SK-N-SH (cell line): ENCODE measurements around the gene ARMC6. TPM values are rescaled to one million over a fixed set of nuclear protein-coding genes. Genes with fewer than 3 reads are reported as not detected.

Experiments used
- CTCF ChIA-PET: fragments of 300-600, 350-600 bp; formaldehyde crosslinking; extraction: SDS; loops from one replicate; lab custom pipeline; 2021; lab: Yijun Ruan, JAX
- POLR2A ChIA-PET: fragments of 350-600 bp; sonication (Branson Sonifier 250); formaldehyde crosslinking; extraction: SDS; loops from one replicate; lab custom pipeline; 2020; ENCODE audit warnings: antibody characterized with exemption, inconsistent platforms; lab: Yijun Ruan, JAX
- DNase-seq: peaks from one replicate; pipeline ENCODE4 v3.0.0; 2012
- H2AFZ ChIP-seq: fragments of 200-600 bp; sonication (generic); 2 replicates; pipeline ENCODE4 v1.8.1; 2016; ENCODE audit warnings: antibody characterized with exemption, mild to moderate bottlenecking, low read depth
- H3F3A ChIP-seq: fragments of 200-600 bp; sonication (generic); replicated peaks from 2 replicates; pipeline ENCODE3; 2016; ENCODE audit warnings: antibody characterized with exemption, mild to moderate bottlenecking; ENCODE audit not compliant: insufficient read depth
- H3K27ac ChIP-seq, 2 experiments: fragments of 200-500 bp in 1 of 2; fragments of 200-600 bp in 1 of 2; sonication (Bioruptor generic) in 1 of 2; sonication (generic), shearing (Covaris generic) in 1 of 2; 2 replicates each; pipeline versions ENCODE4 v1.5.1 to v1.6.1; 2014 to 2016; ENCODE audit warnings: low read depth in 2 of 2, inconsistent platforms in 1 of 2, low read length in 1 of 2, mild to moderate bottlenecking in 1 of 2, mixed read lengths in 1 of 2
- H3K27me3 ChIP-seq: fragments of 200-600 bp; sonication (generic), shearing (Covaris generic); 2 replicates; pipeline ENCODE4 v1.6.1; 2016; ENCODE audit warnings: mixed run types; ENCODE audit not compliant: insufficient read depth
- H3K36me3 ChIP-seq, 2 experiments: fragments of 200-500 bp in 1 of 2; fragments of 200-600 bp in 1 of 2; sonication (Bioruptor generic) in 1 of 2; sonication (generic) in 1 of 2; replicated peaks in 1 of 2; 2 replicates each; pipeline versions ENCODE3 to v1.5.1; 2014 to 2016; ENCODE audit warnings: low read length in 1 of 2, mild to moderate bottlenecking in 1 of 2; ENCODE audit not compliant: insufficient read depth in 2 of 2, control insufficient read depth in 1 of 2
- H3K4me1 ChIP-seq, 2 experiments: fragments of 200-500 bp in 1 of 2; fragments of 200-600 bp in 1 of 2; sonication (Bioruptor generic) in 1 of 2; sonication (generic), shearing (Covaris generic) in 1 of 2; 2 replicates each; pipeline versions ENCODE4 v1.5.1 to v1.6.1; 2014 to 2016; ENCODE audit warnings: low read depth in 1 of 2, low read length in 1 of 2, mixed run types in 1 of 2; ENCODE audit not compliant: insufficient read depth in 2 of 2, control insufficient read depth in 1 of 2
- H3K4me2 ChIP-seq: fragments of 200-600 bp; sonication (generic), shearing (Covaris generic); 2 replicates; pipeline ENCODE4 v1.6.1; 2017; ENCODE audit warnings: mixed run types
- H3K4me3 ChIP-seq, 2 experiments: fragments of 200-500 bp in 1 of 2; fragments of 200-600 bp in 1 of 2; sonication (Bioruptor generic) in 1 of 2; sonication (generic), shearing (Covaris generic) in 1 of 2; 2 replicates each; pipeline versions ENCODE4 v1.5.1 to v1.8.1; 2014 to 2016; ENCODE audit warnings: low read depth in 2 of 2, inconsistent platforms in 1 of 2, low read length in 1 of 2, mild to moderate bottlenecking in 1 of 2, mixed read lengths in 1 of 2, moderate library complexity in 1 of 2
- H3K79me2 ChIP-seq: fragments of 200-600 bp; sonication (generic); 2 replicates; pipeline ENCODE4 v1.8.1; 2017; ENCODE audit warnings: mild to moderate bottlenecking; ENCODE audit not compliant: insufficient read depth
- H3K9ac ChIP-seq: fragments of 200-600 bp; sonication (generic); 2 replicates; pipeline ENCODE4 v1.6.1; 2017; ENCODE audit warnings: mixed run types
- H3K9me2 ChIP-seq: fragments of 200-600 bp; sonication (generic); 2 replicates; pipeline ENCODE4 v1.6.1; 2017; ENCODE audit warnings: mixed run types
- H3K9me3 ChIP-seq: fragments of 200-600 bp; sonication (generic); 2 replicates; pipeline ENCODE4 v1.6.1; 2017; ENCODE audit warnings: mixed run types, mild to moderate bottlenecking, moderate library complexity
- H4K20me1 ChIP-seq: fragments of 200-600 bp; sonication (generic); 2 replicates; pipeline ENCODE4 v1.6.1; 2017; ENCODE audit warnings: mild to moderate bottlenecking, mixed run types; ENCODE audit not compliant: insufficient read depth
- ELF1 ChIP-seq: IDR thresholded peaks from 2 replicates; pipeline ENCODE4 v1.4.0; 2012
- EZH2phosphoT487 ChIP-seq: fragments of 200-600 bp; sonication (generic); IDR thresholded peaks from 2 replicates; pipeline ENCODE4 v1.6.1; 2017; ENCODE audit warnings: low read depth, mixed run types, mild to moderate bottlenecking, antibody characterized with exemption, moderate library complexity, borderline replicate concordance
- FOXJ3 ChIP-seq: sonication (generic); formaldehyde crosslinking; IDR thresholded peaks from 2 replicates; pipeline ENCODE4 v1.5.1; 2020; ENCODE audit warnings: mild to moderate bottlenecking, missing genetic modification reagents
- FOXM1 ChIP-seq: IDR thresholded peaks from 2 replicates; pipeline ENCODE4 v1.4.0; 2012; ENCODE audit warnings: low read depth, mild to moderate bottlenecking
- GABPA ChIP-seq: IDR thresholded peaks from 2 replicates; pipeline ENCODE4 v1.4.0; 2012; ENCODE audit warnings: low read depth, mild to moderate bottlenecking
- MEF2A ChIP-seq: IDR thresholded peaks from 2 replicates; pipeline ENCODE4 v1.4.0; 2012; ENCODE audit warnings: low read depth, borderline replicate concordance
- POLR2AphosphoS5 ChIP-seq: IDR thresholded peaks from 2 replicates; pipeline ENCODE4 v1.6.1; 2012; ENCODE audit warnings: low read depth, low read length
- RAD21 ChIP-seq: IDR thresholded peaks from 2 replicates; pipeline ENCODE4 v1.6.1; 2012; ENCODE audit warnings: mild to moderate bottlenecking, low read length
- RCOR1 ChIP-seq: fragments of 150-350 bp; IDR thresholded peaks from 2 replicates; pipeline ENCODE4 v1.6.1; 2017; ENCODE audit warnings: antibody characterized with exemption, low read length
- RFX5 ChIP-seq: IDR thresholded peaks from 2 replicates; pipeline ENCODE4 v1.6.1; 2012; ENCODE audit warnings: mild to moderate bottlenecking, improper control_type of control experiment, low read length
- SIN3A ChIP-seq: IDR thresholded peaks from 2 replicates; pipeline ENCODE4 v1.6.1; 2012; ENCODE audit warnings: low read depth, mild to moderate bottlenecking, low read length, moderate library complexity, borderline replicate concordance
- SMC3 ChIP-seq: IDR thresholded peaks from 2 replicates; pipeline ENCODE4 v1.6.1; 2012; ENCODE audit warnings: low read depth, low read length, improper control_type of control experiment
- TAF1 ChIP-seq: IDR thresholded peaks from 2 replicates; pipeline ENCODE4 v1.6.1; 2012; ENCODE audit warnings: low read depth, mild to moderate bottlenecking, low read length, moderate library complexity, borderline replicate concordance
- TCF12 ChIP-seq: IDR thresholded peaks from 2 replicates; pipeline ENCODE4 v1.4.0; 2012
- TEAD4 ChIP-seq: IDR thresholded peaks from 2 replicates; pipeline ENCODE4 v1.4.0; 2012; ENCODE audit warnings: mild to moderate bottlenecking, borderline replicate concordance; ENCODE audit not compliant: insufficient read depth
- WGBS: methylation state at CpG from one replicate; pipeline ENCODE4 v1.1.6; 2017; ENCODE audit warnings: low lambda C conversion rate; 5-methylcytosine and 5-hydroxymethylcytosine counted together
- polyA plus RNA-seq, 3 experiments: library from polyadenylated mRNA; depleted of rRNA; stranded (reverse); fragments of >200 nt; gene quantifications; 2 replicates each; pipeline ENCODE4 v1.2.3, GENCODE V29; 2012
- TF ChIP-seq, protein P1 (sequence below): fragments of 200-600 bp; sonication (generic); IDR thresholded peaks from 2 replicates; pipeline ENCODE4 v1.6.1; 2017; ENCODE audit warnings: antibody characterized with exemption, mild to moderate bottlenecking, moderate library complexity
- TF ChIP-seq, protein P2 (sequence below): fragments of 150-350 bp; IDR thresholded peaks from 2 replicates; pipeline ENCODE4 v1.6.1; 2017; ENCODE audit warnings: antibody characterized with exemption, low read length, low read depth, borderline replicate concordance
- TF ChIP-seq, protein P3 (sequence below): IDR thresholded peaks from 2 replicates; pipeline ENCODE4 v1.6.1; 2012; ENCODE audit warnings: mild to moderate bottlenecking, low read depth, low read length, moderate library complexity
- TF ChIP-seq, protein P4 (sequence below): IDR thresholded peaks from 2 replicates; pipeline ENCODE4; 2012

The ARMC6 gene
- polyA plus RNA-seq, 1 of the 3 experiments (the other 2 are of a cell fraction), result 34.7 TPM

DNA sequence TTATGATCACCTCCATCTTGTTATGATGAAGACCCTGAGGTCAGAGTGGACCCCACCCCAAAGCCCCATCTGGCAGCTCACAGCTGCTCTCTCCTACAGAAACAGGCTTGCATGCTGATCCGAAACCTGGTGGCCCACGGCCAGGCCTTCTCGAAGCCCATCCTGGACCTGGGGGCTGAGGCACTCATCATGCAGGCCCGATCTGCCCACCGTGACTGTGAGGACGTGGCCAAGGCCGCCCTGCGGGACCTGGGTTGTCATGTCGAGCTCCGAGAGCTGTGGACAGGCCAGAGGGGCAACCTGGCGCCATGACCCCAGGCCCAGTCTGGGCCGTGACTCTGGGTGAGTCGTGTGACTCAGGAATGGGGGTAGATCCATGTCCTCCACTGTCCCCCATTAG, 23.9 kb downstream of the ARMC6 start:
- no peaks in the 10 kb centered on the region for H3K9me3 ChIP-seq
- no peaks in the 10 kb centered on the region for H3K79me2 ChIP-seq
- no peaks in the 10 kb centered on the region for H4K20me1 ChIP-seq
- H3K9ac ChIP-seq, result no peak overlapping the region
- H3K9me2 ChIP-seq, result no peaks in the 10 kb centered on the region
- ChIA-PET POLR2A (no interaction called here), CTCF (interaction anchor here (1.4 to 3.6 kb wide), 2 partner anchors 59 to 89 kb away, joined by 6 to 13 read pairs; no protein-coding TSS in a partner anchor)
- H3K27ac ChIP-seq, result no peak overlapping the region
- H3K4me2 ChIP-seq, result no peak overlapping the region
- H3K27me3 ChIP-seq, result no peaks in the 10 kb centered on the region
- H2AFZ ChIP-seq, result no peak overlapping the region
- no peak for DNase-seq
- H3K4me1 ChIP-seq, result no peaks in the 10 kb centered on the region
- 91% methylated on average over 5 of the region's 13 CpGs for WGBS
- H3K4me3 ChIP-seq, result no peak overlapping the region
- TF ChIP-seq RAD21 (no peak), EZH2phosphoT487 (no peak), GABPA (no peak), FOXJ3 (CRISPR knock-in tag) (no peak), SIN3A (no peak), SMC3 (no peak), TCF12 (no peak), RCOR1 (no peak), RFX5 (no peak), POLR2AphosphoS5 (no peak), TAF1 (no peak), FOXM1 (no peak), MEF2A (no peak), ELF1 (no peak), TEAD4 (no peak)
- TF ChIP-seq, protein P1, sequence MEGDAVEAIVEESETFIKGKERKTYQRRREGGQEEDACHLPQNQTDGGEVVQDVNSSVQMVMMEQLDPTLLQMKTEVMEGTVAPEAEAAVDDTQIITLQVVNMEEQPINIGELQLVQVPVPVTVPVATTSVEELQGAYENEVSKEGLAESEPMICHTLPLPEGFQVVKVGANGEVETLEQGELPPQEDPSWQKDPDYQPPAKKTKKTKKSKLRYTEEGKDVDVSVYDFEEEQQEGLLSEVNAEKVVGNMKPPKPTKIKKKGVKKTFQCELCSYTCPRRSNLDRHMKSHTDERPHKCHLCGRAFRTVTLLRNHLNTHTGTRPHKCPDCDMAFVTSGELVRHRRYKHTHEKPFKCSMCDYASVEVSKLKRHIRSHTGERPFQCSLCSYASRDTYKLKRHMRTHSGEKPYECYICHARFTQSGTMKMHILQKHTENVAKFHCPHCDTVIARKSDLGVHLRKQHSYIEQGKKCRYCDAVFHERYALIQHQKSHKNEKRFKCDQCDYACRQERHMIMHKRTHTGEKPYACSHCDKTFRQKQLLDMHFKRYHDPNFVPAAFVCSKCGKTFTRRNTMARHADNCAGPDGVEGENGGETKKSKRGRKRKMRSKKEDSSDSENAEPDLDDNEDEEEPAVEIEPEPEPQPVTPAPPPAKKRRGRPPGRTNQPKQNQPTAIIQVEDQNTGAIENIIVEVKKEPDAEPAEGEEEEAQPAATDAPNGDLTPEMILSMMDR, result no peak
- TF ChIP-seq, protein P2, sequence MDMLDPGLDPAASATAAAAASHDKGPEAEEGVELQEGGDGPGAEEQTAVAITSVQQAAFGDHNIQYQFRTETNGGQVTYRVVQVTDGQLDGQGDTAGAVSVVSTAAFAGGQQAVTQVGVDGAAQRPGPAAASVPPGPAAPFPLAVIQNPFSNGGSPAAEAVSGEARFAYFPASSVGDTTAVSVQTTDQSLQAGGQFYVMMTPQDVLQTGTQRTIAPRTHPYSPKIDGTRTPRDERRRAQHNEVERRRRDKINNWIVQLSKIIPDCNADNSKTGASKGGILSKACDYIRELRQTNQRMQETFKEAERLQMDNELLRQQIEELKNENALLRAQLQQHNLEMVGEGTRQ, result no peak
- TF ChIP-seq, protein P3, sequence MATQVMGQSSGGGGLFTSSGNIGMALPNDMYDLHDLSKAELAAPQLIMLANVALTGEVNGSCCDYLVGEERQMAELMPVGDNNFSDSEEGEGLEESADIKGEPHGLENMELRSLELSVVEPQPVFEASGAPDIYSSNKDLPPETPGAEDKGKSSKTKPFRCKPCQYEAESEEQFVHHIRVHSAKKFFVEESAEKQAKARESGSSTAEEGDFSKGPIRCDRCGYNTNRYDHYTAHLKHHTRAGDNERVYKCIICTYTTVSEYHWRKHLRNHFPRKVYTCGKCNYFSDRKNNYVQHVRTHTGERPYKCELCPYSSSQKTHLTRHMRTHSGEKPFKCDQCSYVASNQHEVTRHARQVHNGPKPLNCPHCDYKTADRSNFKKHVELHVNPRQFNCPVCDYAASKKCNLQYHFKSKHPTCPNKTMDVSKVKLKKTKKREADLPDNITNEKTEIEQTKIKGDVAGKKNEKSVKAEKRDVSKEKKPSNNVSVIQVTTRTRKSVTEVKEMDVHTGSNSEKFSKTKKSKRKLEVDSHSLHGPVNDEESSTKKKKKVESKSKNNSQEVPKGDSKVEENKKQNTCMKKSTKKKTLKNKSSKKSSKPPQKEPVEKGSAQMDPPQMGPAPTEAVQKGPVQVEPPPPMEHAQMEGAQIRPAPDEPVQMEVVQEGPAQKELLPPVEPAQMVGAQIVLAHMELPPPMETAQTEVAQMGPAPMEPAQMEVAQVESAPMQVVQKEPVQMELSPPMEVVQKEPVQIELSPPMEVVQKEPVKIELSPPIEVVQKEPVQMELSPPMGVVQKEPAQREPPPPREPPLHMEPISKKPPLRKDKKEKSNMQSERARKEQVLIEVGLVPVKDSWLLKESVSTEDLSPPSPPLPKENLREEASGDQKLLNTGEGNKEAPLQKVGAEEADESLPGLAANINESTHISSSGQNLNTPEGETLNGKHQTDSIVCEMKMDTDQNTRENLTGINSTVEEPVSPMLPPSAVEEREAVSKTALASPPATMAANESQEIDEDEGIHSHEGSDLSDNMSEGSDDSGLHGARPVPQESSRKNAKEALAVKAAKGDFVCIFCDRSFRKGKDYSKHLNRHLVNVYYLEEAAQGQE, result no peak
- TF ChIP-seq, protein P4, sequence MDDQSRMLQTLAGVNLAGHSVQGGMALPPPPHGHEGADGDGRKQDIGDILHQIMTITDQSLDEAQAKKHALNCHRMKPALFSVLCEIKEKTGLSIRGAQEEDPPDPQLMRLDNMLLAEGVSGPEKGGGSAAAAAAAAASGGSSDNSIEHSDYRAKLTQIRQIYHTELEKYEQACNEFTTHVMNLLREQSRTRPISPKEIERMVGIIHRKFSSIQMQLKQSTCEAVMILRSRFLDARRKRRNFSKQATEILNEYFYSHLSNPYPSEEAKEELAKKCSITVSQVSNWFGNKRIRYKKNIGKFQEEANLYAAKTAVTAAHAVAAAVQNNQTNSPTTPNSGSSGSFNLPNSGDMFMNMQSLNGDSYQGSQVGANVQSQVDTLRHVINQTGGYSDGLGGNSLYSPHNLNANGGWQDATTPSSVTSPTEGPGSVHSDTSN, result no peak
- peaks cover 0 to 36% of the 10 kb centered on the region in 2 experiments for H3K36me3 ChIP-seq
- H3F3A ChIP-seq, result peaks cover 6% of the 10 kb centered on the region
